GM10248 (cell line): Measurements from ENCODE around the gene PUS10.

Experiments
- CTCF ChIA-PET: fragments of 300-600 bp; sonication (Branson Sonifier 250); formaldehyde crosslinking; extraction: SDS; loops from one replicate; lab custom pipeline; 2021; ENCODE audit warnings: antibody characterized with exemption; lab: Yijun Ruan, JAX
- POLR2A ChIA-PET: fragments of 350-650 bp; sonication (Branson Sonifier 250); formaldehyde crosslinking; extraction: SDS; loops from one replicate; lab custom pipeline; 2020; ENCODE audit warnings: antibody characterized with exemption; lab: Yijun Ruan, JAX
- DNase-seq: peaks from one replicate; pipeline ENCODE4 v3.0.0; 2012; ENCODE audit errors: extremely low spot score
- CTCF ChIP-seq: IDR thresholded peaks from 2 replicates; pipeline ENCODE4 v1.5.1; 2012; ENCODE audit warnings: mild to moderate bottlenecking, low read depth; ENCODE audit errors: extremely low read depth, missing control alignments, control extremely low read depth

Gene PUS10

DNA sequence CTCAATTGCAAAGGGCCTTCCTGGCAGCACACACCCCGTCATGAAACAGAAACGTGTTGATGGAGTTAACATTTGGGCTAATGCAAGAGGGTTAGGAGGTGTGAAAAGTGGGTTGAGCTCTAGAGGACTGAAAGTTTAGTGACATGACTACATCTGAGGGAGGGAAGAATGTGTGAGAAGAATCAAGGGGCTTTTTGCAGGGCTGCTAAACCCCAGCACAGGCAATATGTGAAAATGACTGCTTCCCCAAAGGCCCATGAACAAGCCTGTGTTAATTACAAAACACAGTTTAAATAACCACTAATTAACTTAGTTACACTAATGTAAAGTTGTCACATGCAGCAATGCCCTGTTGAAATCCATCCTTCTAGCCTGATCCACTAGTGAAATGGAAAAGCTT lies 63.9 kb downstream of the PUS10 start:
- no peak for DNase-seq
- POLR2A ChIA-PET: no interaction called here
- no peak for TF ChIP-seq CTCF
- CTCF ChIA-PET: interaction anchor here (0.8 to 3.7 kb wide), 3 partner anchors 10 to 40 kb away, joined by 4 to 19 read pairs (median 14); no protein-coding TSS in a partner anchor

DNA sequence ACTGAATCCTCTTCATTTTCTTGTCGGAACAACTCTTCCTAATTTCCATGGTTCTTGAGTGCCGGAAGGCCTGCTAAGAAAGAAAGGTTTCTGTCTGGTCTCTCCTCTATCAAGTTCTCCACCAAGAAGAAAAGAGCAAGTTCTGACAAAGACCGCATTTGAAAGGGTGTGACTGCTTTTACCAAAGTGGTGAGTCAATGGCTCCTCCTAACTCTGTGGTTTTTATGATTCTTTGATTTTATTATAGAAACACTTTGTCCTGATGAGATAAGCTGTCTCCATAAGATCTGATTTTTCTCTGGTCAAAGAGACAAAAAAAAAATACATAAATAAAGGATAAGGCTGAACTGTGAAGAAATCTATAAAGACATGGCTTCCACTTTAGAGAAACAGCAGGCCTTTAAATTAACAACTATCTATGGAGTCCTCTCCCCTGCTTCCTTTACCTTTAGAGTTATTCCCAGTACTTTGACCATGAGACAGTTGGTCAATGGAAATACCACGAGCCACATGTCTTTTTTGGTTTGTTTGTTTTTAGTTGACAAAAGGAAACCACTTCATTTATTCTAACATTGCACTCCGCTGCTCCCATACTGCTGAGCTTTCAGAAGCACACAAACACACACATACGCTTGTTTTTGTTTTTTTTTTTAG lies 69.0 kb downstream of the PUS10 start:
- ChIA-PET POLR2A (no interaction called here), CTCF (no interaction called here)
- DNase-seq: no peak
- no peak for TF ChIP-seq CTCF

GRCh38 chr2:60948161-60948560 lies 69.9 kb downstream of the PUS10 start:
- POLR2A ChIA-PET: no interaction called here
- DNase-seq: no peak
- CTCF ChIA-PET: interaction anchor here (1.0 kb wide), 1 partner anchor 32 kb away, joined by 3 read pairs; no protein-coding TSS in a partner anchor
- TF ChIP-seq CTCF: no peak

- DNase-seq: no peak
- ChIA-PET POLR2A (no interaction called here), CTCF (interaction anchor here (0.7 to 0.9 kb wide), 2 partner anchors 8 to 17 kb away, joined by 3 read pairs; no protein-coding TSS in a partner anchor)
- no peak for TF ChIP-seq CTCF
Observed at GRCh38 chr2:60947056-60947455, 71.0 kb downstream of the PUS10 start.

DNA sequence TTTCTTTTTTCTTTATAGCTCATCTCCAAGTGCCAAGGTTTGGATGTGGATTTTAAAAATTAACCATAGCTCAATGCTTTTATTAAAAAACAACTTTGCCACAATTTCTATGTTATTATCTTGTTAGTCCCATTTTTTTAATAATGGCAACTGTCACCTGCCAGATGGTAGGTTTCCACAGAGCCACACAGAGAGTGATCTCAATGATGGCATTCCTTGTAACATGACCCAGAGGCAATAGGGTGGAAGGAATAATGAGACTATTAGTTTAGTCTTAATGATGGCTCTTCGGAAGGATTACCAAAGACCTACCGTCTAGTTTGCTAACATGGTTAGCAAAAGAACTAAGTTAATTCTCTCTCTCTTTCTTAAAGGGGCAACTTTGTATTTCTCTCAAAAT lies 72.7 kb downstream of the PUS10 start:
- POLR2A ChIA-PET: no interaction called here
- no peak for TF ChIP-seq CTCF
- CTCF ChIA-PET: interaction anchor here (0.7 to 1.5 kb wide), 6 partner anchors 9 to 22 kb away, joined by 3 to 4 read pairs (median 3); no protein-coding TSS in a partner anchor
- no peak for DNase-seq

DNA sequence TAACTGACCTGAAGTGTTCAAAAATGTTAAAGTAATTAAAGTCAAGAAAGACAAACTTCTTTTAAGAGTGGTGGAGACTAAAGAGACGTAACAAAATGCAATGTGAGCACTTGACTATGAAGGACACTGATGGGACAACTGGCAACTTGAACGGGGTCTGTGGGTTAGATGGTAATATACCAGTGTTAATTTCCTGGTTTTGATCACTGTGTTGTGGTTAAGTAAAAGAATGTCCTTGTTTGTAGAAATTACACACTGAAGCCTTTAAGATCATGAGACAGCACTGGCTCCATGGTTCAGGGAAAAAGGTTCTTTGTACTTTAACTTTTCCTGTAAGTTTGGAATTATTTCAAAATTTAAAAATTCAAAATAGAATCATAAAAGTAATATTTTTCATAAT lies 78.4 kb downstream of the PUS10 start:
- no peak for DNase-seq
- no peak for TF ChIP-seq CTCF
- ChIA-PET CTCF (interaction anchor here (1.8 to 3.8 kb wide), 2 partner anchors 16 to 25 kb away, joined by 5 to 19 read pairs; no protein-coding TSS in a partner anchor), POLR2A (no interaction called here)
